B cell (primary cell): ENCODE data around the gene ABTB2. TPM values are rescaled to one million over a fixed set of nuclear protein-coding genes. Genes with fewer than 3 reads are reported as not detected.

ENCODE experiments used
- ATAC-seq: fragments of 200-7000 bp; cut with Tn5 transposase; one replicate; pipeline ENCODE4 v1.10.0; 2021; ENCODE audit warnings: low read depth, mild to moderate bottlenecking, moderate number of reproducible peaks, moderate library complexity
- CTCF ChIA-PET: fragments of 350-600 bp; sonication (Branson Sonifier 250); formaldehyde crosslinking; loops from one replicate; lab custom pipeline; 2021; ENCODE audit warnings: antibody characterized with exemption, inconsistent platforms; lab: Charles Lee
- POLR2A ChIA-PET: fragments of 350-600 bp; sonication (Branson Sonifier 250); formaldehyde crosslinking; loops from one replicate; lab custom pipeline; 2021; ENCODE audit warnings: antibody characterized with exemption; lab: Charles Lee
- DNase-seq: peaks from one replicate; pipeline ENCODE4 v3.0.0; 2013
- H2AFZ ChIP-seq: 2 replicates; pipeline ENCODE4 v1.6.1; 2012; ENCODE audit warnings: mild to moderate bottlenecking, low read depth, low read length; ENCODE audit not compliant: insufficient read depth, poor library complexity, severe bottlenecking
- H3K27ac ChIP-seq, 2 donors: 1 replicate in 1 of 2; 2 replicates in 1 of 2; pipeline ENCODE4 v1.5.1; 2012 to 2013; ENCODE audit warnings: low read length in 2 of 2, mild to moderate bottlenecking in 2 of 2, moderate library complexity in 1 of 2
- H3K27me3 ChIP-seq, 4 experiments: fragments of 200-600 bp in 1 of 4; sonication (generic) in 1 of 4; replicated peaks in 1 of 4; 1 replicate in 2 of 4; 2 replicates in 2 of 4; pipeline versions ENCODE4 v1.6.1 to v1.7.0; 2013 to 2016; ENCODE audit warnings: low read length in 3 of 4, mild to moderate bottlenecking in 2 of 4, mixed read lengths in 1 of 4, moderate library complexity in 1 of 4; ENCODE audit not compliant: insufficient read depth in 4 of 4, control insufficient read depth in 3 of 4; ENCODE audit errors: control extremely low read depth in 1 of 4
- H3K36me3 ChIP-seq, 2 experiments: replicated peaks in 1 of 2; 1 replicate in 1 of 2; 2 replicates in 1 of 2; pipeline versions ENCODE4 v1.6.1 to v1.7.1; 2013; ENCODE audit warnings: low read length in 1 of 2; ENCODE audit not compliant: insufficient read depth in 2 of 2, control insufficient read depth in 1 of 2; ENCODE audit errors: control extremely low read depth in 1 of 2, extremely low read depth in 1 of 2
- H3K4me1 ChIP-seq, 2 donors: fragments of 200-600 bp in 1 of 2; sonication (generic) in 1 of 2; 1 replicate in 1 of 2; 2 replicates in 1 of 2; pipeline versions ENCODE4 v1.5.1 to v1.6.1; 2013 to 2017; ENCODE audit warnings: low read length in 2 of 2; ENCODE audit not compliant: control insufficient read depth in 2 of 2, insufficient read depth in 2 of 2
- H3K4me2 ChIP-seq: replicated peaks from 2 replicates; pipeline ENCODE3; 2012; ENCODE audit warnings: mild to moderate bottlenecking, low read depth, low read length; ENCODE audit not compliant: poor library complexity, severe bottlenecking
- H3K4me3 ChIP-seq, 5 experiments: fragments of 200-600 bp in 1 of 5; sonication (generic) in 1 of 5; 1 replicate in 3 of 5; 2 replicates in 2 of 5; pipeline versions ENCODE4 v1.5.1 to v1.7.0; 2011 to 2016; ENCODE audit warnings: low read length in 4 of 5, mild to moderate bottlenecking in 4 of 5, low read depth in 2 of 5, control low read depth in 1 of 5, moderate library complexity in 1 of 5; ENCODE audit not compliant: insufficient read depth in 1 of 5; ENCODE audit errors: control extremely low read depth in 1 of 5, extremely low read depth in 1 of 5
- H3K79me2 ChIP-seq: fragments of 200-600 bp; sonication (generic); one replicate; pipeline ENCODE4 v1.6.0; 2016; ENCODE audit warnings: low read length; ENCODE audit not compliant: control insufficient read depth, insufficient read depth
- H3K9ac ChIP-seq: fragments of 200-600 bp; sonication (generic); 2 replicates; pipeline ENCODE4 v1.6.1; 2017; ENCODE audit warnings: mild to moderate bottlenecking, low read length, moderate library complexity
- H3K9me3 ChIP-seq, 3 donors: one replicate each; pipeline versions ENCODE4 v1.6.1 to v1.7.1; 2013; ENCODE audit warnings: low read length in 2 of 3; ENCODE audit not compliant: control insufficient read depth in 2 of 3, insufficient read depth in 1 of 3; ENCODE audit errors: control extremely low read depth in 1 of 3
- H4K20me1 ChIP-seq: 2 replicates; pipeline ENCODE4 v1.6.0; 2012; ENCODE audit warnings: mild to moderate bottlenecking, low read length; ENCODE audit not compliant: insufficient read depth, control insufficient read depth, poor library complexity, severe bottlenecking
- H3K27ac Mint-ChIP-seq: one replicate; pipeline ENCODE4 v1.8.0; 2021; ENCODE audit warnings: mixed read lengths
- H3K27me3 Mint-ChIP-seq: one replicate; pipeline ENCODE4 v1.8.0; 2021; ENCODE audit warnings: mixed read lengths
- H3K4me1 Mint-ChIP-seq: one replicate; pipeline ENCODE4 v1.8.0; 2021; ENCODE audit warnings: mixed read lengths
- H3K4me3 Mint-ChIP-seq: one replicate; pipeline ENCODE4 v1.8.0; 2021; ENCODE audit warnings: mixed read lengths
- H3K9me3 Mint-ChIP-seq: one replicate; pipeline ENCODE4 v1.8.0; 2022; ENCODE audit warnings: mixed read lengths; ENCODE audit not compliant: insufficient read depth
- EZH2 ChIP-seq: IDR thresholded peaks from 2 replicates; pipeline ENCODE4 v1.6.1; 2012; ENCODE audit warnings: borderline replicate concordance, low read depth, mild to moderate bottlenecking, moderate library complexity, low read length; ENCODE audit not compliant: insufficient read depth, poor library complexity, severe bottlenecking
- WGBS: methylation state at CpG from one replicate; pipeline ENCODE4 v1.1.5; 2013; ENCODE audit warnings: missing lambda C conversion rate; ENCODE audit not compliant: insufficient coverage; 5-methylcytosine and 5-hydroxymethylcytosine counted together
- intact Hi-C: fragments of 100-400 bp; cut with micrococcal nuclease; formaldehyde crosslinking; loops from one replicate; pipeline ENCODE4 v1.10.0; 2022
- polyA plus RNA-seq: library from polyadenylated mRNA; depleted of rRNA; stranded (reverse); fragments of >200 nt; gene quantifications from 2 replicates; pipeline ENCODE4 v1.2.3, GENCODE V29; 2012
- total RNA-seq, 2 donors: library from RNA; stranded (reverse); fragments of 120-200 nt in 1 of 2; gene quantifications; 1 replicate in 1 of 2; 2 replicates in 1 of 2; pipeline versions ENCODE4 v1.2.3 to v1.2.4, GENCODE V29; 2013 to 2022
- TF ChIP-seq, protein P1 (sequence below): fragments of 200-600 bp; IDR thresholded peaks from one replicate; pipeline ENCODE4 v1.8.0; 2022; ENCODE audit warnings: antibody characterized with exemption, mild to moderate bottlenecking

Gene ABTB2
- total and polyA plus RNA-seq, 2 donors (not counting 1 experiment from before 2014, with no cell fraction given), result 0.30 to 5.9 TPM

DNA sequence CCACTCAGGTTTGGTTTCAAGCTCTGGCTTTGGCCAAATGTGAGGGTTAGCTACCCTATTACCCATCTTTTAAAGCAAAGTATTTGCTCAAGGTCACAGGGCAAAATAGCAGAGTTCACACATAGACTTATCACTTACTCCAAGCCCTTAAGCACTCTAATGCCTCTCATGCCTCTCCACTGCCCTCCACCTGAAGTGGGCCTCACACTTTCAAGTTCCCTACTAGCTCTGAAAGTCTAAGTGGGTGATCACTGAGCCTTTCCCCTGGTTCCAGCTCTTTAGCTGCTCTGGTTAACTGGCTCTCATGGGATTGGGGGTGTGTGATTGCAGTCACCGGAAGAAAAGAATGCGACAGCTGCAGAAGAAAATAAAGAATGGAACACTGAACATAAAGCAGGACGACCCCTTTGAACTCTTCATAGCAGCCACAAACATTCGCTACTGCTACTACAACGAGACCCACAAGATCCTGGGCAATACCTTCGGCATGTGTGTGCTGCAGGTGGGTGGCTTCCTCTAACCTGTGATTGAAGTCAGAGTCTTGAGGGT, 246.0 kb downstream of the ABTB2 start:
- no peaks in the 10 kb centered on the region for H3K9me3 Mint-ChIP-seq
- no peak for TF ChIP-seq EZH2
- TF ChIP-seq, protein P1, sequence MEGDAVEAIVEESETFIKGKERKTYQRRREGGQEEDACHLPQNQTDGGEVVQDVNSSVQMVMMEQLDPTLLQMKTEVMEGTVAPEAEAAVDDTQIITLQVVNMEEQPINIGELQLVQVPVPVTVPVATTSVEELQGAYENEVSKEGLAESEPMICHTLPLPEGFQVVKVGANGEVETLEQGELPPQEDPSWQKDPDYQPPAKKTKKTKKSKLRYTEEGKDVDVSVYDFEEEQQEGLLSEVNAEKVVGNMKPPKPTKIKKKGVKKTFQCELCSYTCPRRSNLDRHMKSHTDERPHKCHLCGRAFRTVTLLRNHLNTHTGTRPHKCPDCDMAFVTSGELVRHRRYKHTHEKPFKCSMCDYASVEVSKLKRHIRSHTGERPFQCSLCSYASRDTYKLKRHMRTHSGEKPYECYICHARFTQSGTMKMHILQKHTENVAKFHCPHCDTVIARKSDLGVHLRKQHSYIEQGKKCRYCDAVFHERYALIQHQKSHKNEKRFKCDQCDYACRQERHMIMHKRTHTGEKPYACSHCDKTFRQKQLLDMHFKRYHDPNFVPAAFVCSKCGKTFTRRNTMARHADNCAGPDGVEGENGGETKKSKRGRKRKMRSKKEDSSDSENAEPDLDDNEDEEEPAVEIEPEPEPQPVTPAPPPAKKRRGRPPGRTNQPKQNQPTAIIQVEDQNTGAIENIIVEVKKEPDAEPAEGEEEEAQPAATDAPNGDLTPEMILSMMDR, result no peak
- Histone ChIP-seq H3K36me3 (peaks cover 27 to 83% of the 10 kb centered on the region in 2 experiments), H2AFZ (no peak overlapping the region), H3K4me1 (peaks cover 1 to 4% of the 10 kb centered on the region in 2 donors), H3K4me3 (no peak overlapping the region), H3K4me2 (no peak overlapping the region), H3K27ac (no peak overlapping the region), H4K20me1 (peaks cover 7% of the 10 kb centered on the region), H3K27me3 (no peaks in the 10 kb centered on the region), H3K9me3 (no peaks in the 10 kb centered on the region), H3K9ac (no peak overlapping the region), H3K79me2 (peaks cover 44% of the 10 kb centered on the region)
- no peak overlapping the region for H3K27ac Mint-ChIP-seq
- WGBS, result 100% methylated on average over 4 of the region's 6 CpGs
- ATAC-seq (no peak), DNase-seq (no peak)
- peaks cover 12% of the 10 kb centered on the region for H3K4me1 Mint-ChIP-seq
- ChIA-PET POLR2A (no interaction called here), CTCF (no interaction called here)
- intact Hi-C loops, result no loop called here
- H3K27me3 Mint-ChIP-seq, result no peaks in the 10 kb centered on the region
- H3K4me3 Mint-ChIP-seq, result no peak overlapping the region

DNA sequence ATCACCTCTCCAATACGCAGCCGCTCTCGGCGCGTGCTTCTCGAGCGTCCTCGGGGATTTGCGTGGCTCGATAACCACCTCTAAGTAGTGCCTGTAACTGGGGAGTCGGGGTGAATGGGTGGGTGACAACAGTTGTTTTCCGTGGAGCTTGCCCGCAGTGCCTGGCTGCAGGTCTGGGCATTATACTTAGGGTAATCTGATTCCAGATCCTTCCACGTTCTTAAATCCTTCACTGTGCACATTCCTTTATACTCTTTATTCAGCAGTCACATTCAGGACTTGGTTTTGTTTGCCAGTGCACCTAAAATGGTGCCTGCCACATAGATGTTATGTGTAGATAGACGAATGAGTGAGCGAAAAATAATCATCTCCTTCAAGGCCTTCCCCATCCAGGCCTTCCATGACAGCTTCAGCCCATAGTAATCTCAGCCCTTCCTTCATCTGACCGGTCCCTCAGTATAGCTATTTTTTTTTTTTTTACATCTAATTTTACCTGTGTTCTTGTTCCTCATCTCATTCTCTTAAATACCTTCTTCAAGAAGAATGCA, 251.8 kb downstream of the ABTB2 start:
- Mint-ChIP-seq H3K4me1 (peaks cover 47% of the 10 kb centered on the region), H3K27me3 (no peaks in the 10 kb centered on the region)

More for the DNA sequence above, 251.8 kb downstream of the ABTB2 start:
- Histone ChIP-seq H3K36me3 (peaks cover 10 to 32% of the 10 kb centered on the region in 2 experiments), H3K4me2 (peak overlapping the region; percentile 89), H3K27ac (peak overlapping the region; percentile 95 to 96), H3K4me1 (peaks cover 24 to 28% of the 10 kb centered on the region in 2 donors), H2AFZ (peak overlapping the region; percentile 97), H4K20me1 (peaks cover 5% of the 10 kb centered on the region), H3K9me3 (no peaks in the 10 kb centered on the region), H3K27me3 (no peaks in the 10 kb centered on the region), H3K9ac (peak overlapping the region; percentile 94), H3K79me2 (peaks cover 46% of the 10 kb centered on the region), H3K4me3 (peak overlapping the region; percentile 70 to 99 (median 93))
- peak overlapping the region; percentile 97 for H3K4me3 Mint-ChIP-seq
- intact Hi-C loops, result loop anchor here (1.0 to 2.0 kb wide), 8 partner anchors 55 to 810 kb away; partner anchors contain the start of genes APIP, C11orf91, CAPRIN1 and CAT
- ChIA-PET POLR2A (interaction anchor here (0.7 to 2.0 kb wide), 6 partner anchors 10 to 811 kb away, joined by 3 to 26 read pairs (median 4); partner anchors contain the start of genes ABTB2 and CAPRIN1), CTCF (interaction anchor here (0.6 to 2.3 kb wide), 4 partner anchors 55 to 118 kb away, joined by 3 to 12 read pairs (median 6); partner anchors contain the start of gene CAPRIN1)
- H3K9me3 Mint-ChIP-seq, result no peaks in the 10 kb centered on the region
- DNase-seq (no peak), ATAC-seq (no peak)
- WGBS, result 5% methylated on average over 4 of the region's 17 CpGs
- TF ChIP-seq EZH2, result no peak
- TF ChIP-seq, protein P1, result no peak
- peak overlapping the region; percentile 100 for H3K27ac Mint-ChIP-seq
